Measurements from ENCODE around the gene GLB1L2.

- no peak for TF ChIP-seq SNAI2 (CRISPR knock-in tag; IDR thresholded peaks at IDR 0.05)
- no peak for TF ChIP-seq CREB5 (CRISPR knock-in tag; IDR thresholded peaks at IDR 0.05; ENCODE audit: low read depth)
- no peak for TF ChIP-seq PATZ1 (CRISPR knock-in tag; IDR thresholded peaks at IDR 0.05; ENCODE audit: borderline replicate concordance)
- TF ChIP-seq RARB (CRISPR knock-in tag; IDR thresholded peaks at IDR 0.05), result no peak
- TF ChIP-seq, protein P1, sequence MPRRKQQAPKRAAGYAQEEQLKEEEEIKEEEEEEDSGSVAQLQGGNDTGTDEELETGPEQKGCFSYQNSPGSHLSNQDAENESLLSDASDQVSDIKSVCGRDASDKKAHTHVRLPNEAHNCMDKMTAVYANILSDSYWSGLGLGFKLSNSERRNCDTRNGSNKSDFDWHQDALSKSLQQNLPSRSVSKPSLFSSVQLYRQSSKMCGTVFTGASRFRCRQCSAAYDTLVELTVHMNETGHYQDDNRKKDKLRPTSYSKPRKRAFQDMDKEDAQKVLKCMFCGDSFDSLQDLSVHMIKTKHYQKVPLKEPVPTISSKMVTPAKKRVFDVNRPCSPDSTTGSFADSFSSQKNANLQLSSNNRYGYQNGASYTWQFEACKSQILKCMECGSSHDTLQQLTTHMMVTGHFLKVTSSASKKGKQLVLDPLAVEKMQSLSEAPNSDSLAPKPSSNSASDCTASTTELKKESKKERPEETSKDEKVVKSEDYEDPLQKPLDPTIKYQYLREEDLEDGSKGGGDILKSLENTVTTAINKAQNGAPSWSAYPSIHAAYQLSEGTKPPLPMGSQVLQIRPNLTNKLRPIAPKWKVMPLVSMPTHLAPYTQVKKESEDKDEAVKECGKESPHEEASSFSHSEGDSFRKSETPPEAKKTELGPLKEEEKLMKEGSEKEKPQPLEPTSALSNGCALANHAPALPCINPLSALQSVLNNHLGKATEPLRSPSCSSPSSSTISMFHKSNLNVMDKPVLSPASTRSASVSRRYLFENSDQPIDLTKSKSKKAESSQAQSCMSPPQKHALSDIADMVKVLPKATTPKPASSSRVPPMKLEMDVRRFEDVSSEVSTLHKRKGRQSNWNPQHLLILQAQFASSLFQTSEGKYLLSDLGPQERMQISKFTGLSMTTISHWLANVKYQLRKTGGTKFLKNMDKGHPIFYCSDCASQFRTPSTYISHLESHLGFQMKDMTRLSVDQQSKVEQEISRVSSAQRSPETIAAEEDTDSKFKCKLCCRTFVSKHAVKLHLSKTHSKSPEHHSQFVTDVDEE (CRISPR knock-in tag; IDR thresholded peaks at IDR 0.05), result no peak
- TF ChIP-seq ZNF8 (CRISPR knock-in tag; IDR thresholded peaks at IDR 0.05), result no peak
- TF ChIP-seq ARNTL (CRISPR knock-in tag; IDR thresholded peaks at IDR 0.05; ENCODE audit: borderline replicate concordance, low read depth), result no peak
- TF ChIP-seq CSDC2 (CRISPR knock-in tag; IDR thresholded peaks at IDR 0.05), result no peak
- TF ChIP-seq OSR1 (CRISPR knock-in tag; IDR thresholded peaks at IDR 0.05), result no peak
Observed at GRCh38 chr11:134372536-134372935, 40.7 kb downstream of the GLB1L2 start.

Measured in SK-N-SH treated with all-trans-retinoic acid at 6 μM for 48 hours (cell line).